IMR-90 (cell line): ENCODE results near the gene HOXA3. TPM values are rescaled to one million over a fixed set of nuclear protein-coding genes. Genes with fewer than 3 reads are reported as not detected.

Experiments used
- ATAC-seq: fragments of 200-7000 bp; cut with Tn5 transposase; 2 replicates; pipeline ENCODE4 v1.9.1; 2020; ENCODE audit warnings: low read depth, mild to moderate bottlenecking, moderate library complexity
- BruUV-seq: library from RNA; stranded (reverse); fragments of 400-500 nt; replicated peaks from 2 replicates; lab custom pipeline; 2021; lab: Mats Ljungman, UMichigan
- CTCF ChIA-PET: fragments of 300-600 bp; formaldehyde crosslinking; extraction: SDS; loops from one replicate; lab custom pipeline; 2021; ENCODE audit warnings: antibody characterized with exemption; lab: Yijun Ruan, JAX
- POLR2A ChIA-PET: fragments of 300-600 bp; sonication (Branson Sonifier 250); formaldehyde crosslinking; loops from one replicate; lab custom pipeline; 2022; ENCODE audit warnings: antibody characterized with exemption; ENCODE audit not compliant: unreplicated experiment; lab: Charles Lee
- DNase-seq: peaks from one replicate; pipeline ENCODE4 v3.0.0; 2013
- H2AFZ ChIP-seq: replicated peaks from 2 replicates; pipeline ENCODE3; 2013; ENCODE audit warnings: low read length, mild to moderate bottlenecking; ENCODE audit not compliant: poor library complexity
- H2AK5ac ChIP-seq: 2 replicates; pipeline ENCODE4 v1.6.1; 2013; ENCODE audit warnings: low read depth, low read length, inconsistent platforms
- H2AK9ac ChIP-seq: replicated peaks from 2 replicates; pipeline ENCODE3; 2013; ENCODE audit warnings: mild to moderate bottlenecking, low read depth, low read length, moderate library complexity; ENCODE audit not compliant: poor library complexity
- H2BK120ac ChIP-seq: 2 replicates; pipeline ENCODE4 v1.6.1; 2013; ENCODE audit warnings: low read depth, low read length, inconsistent platforms
- H2BK15ac ChIP-seq: 3 replicates; pipeline ENCODE4 v1.6.1; 2013; ENCODE audit warnings: low read depth, low read length, inconsistent platforms
- H2BK20ac ChIP-seq: 2 replicates; pipeline ENCODE4 v1.6.1; 2013; ENCODE audit warnings: low read depth, mild to moderate bottlenecking, inconsistent platforms, low read length, moderate library complexity
- H2BK5ac ChIP-seq: 2 replicates; pipeline ENCODE4 v1.6.1; 2013; ENCODE audit warnings: mild to moderate bottlenecking, low read depth, low read length, inconsistent platforms; ENCODE audit not compliant: poor library complexity, severe bottlenecking
- H3K14ac ChIP-seq: replicated peaks from 2 replicates; pipeline ENCODE4 v1.6.1; 2013; ENCODE audit warnings: low read depth, low read length, inconsistent platforms
- H3K18ac ChIP-seq: 2 replicates; pipeline ENCODE4 v1.6.1; 2013; ENCODE audit warnings: low read depth, low read length, control low read depth
- H3K23ac ChIP-seq: 2 replicates; pipeline ENCODE4 v1.6.1; 2013; ENCODE audit warnings: low read depth, low read length, inconsistent platforms
- H3K27ac ChIP-seq: 2 replicates; pipeline ENCODE4 v1.5.1; 2013; ENCODE audit warnings: mild to moderate bottlenecking, control low read depth, low read length; ENCODE audit not compliant: insufficient read depth
- H3K27me3 ChIP-seq: 2 replicates; pipeline ENCODE4 v1.6.1; 2013; ENCODE audit warnings: low read length; ENCODE audit not compliant: control insufficient read depth, insufficient read depth
- H3K36me3 ChIP-seq: 2 replicates; pipeline ENCODE4 v1.6.1; 2013; ENCODE audit warnings: low read length, mixed read lengths; ENCODE audit not compliant: control insufficient read depth, insufficient read depth
- H3K4ac ChIP-seq: 2 replicates; pipeline ENCODE4 v1.6.1; 2013; ENCODE audit warnings: low read depth, low read length, inconsistent platforms
- H3K4me1 ChIP-seq: 2 replicates; pipeline ENCODE4 v1.6.1; 2013; ENCODE audit warnings: low read length, mixed read lengths; ENCODE audit not compliant: control insufficient read depth, insufficient read depth
- H3K4me2 ChIP-seq: 2 replicates; pipeline ENCODE4 v1.6.1; 2013; ENCODE audit warnings: low read depth, mild to moderate bottlenecking, control low read depth, low read length, moderate library complexity
- H3K4me3 ChIP-seq: 2 replicates; pipeline ENCODE4 v1.5.1; 2013; ENCODE audit warnings: low read depth, mild to moderate bottlenecking, control low read depth, low read length, moderate library complexity; ENCODE audit not compliant: insufficient read depth
- H3K56ac ChIP-seq: 2 replicates; pipeline ENCODE4 v1.6.1; 2013; ENCODE audit warnings: low read length, inconsistent platforms; ENCODE audit not compliant: insufficient read depth; ENCODE audit errors: extremely low read depth
- H3K79me1 ChIP-seq, 2 experiments: 2 replicates each; pipeline ENCODE4 v1.6.1; 2013; ENCODE audit warnings: low read length in 2 of 2, inconsistent platforms in 1 of 2, low read depth in 1 of 2
- H3K9ac ChIP-seq: 2 replicates; pipeline ENCODE4 v1.6.1; 2013; ENCODE audit warnings: low read depth, low read length, control low read depth
- H3K9me1 ChIP-seq: 2 replicates; pipeline ENCODE4 v1.6.1; 2013; ENCODE audit warnings: low read length, inconsistent platforms; ENCODE audit not compliant: insufficient read depth
- H3K9me3 ChIP-seq: 2 replicates; pipeline ENCODE4 v1.6.1; 2013; ENCODE audit warnings: low read length; ENCODE audit not compliant: control insufficient read depth, insufficient read depth
- H4K20me1 ChIP-seq: 2 replicates; pipeline ENCODE4 v1.6.1; 2013; ENCODE audit warnings: low read length, inconsistent platforms; ENCODE audit not compliant: insufficient read depth
- H4K5ac ChIP-seq: 2 replicates; pipeline ENCODE4 v1.6.1; 2013; ENCODE audit warnings: mild to moderate bottlenecking, low read depth, low read length, control low read depth
- H4K8ac ChIP-seq, 2 experiments: 2 replicates each; pipeline ENCODE4 v1.6.1; 2013; ENCODE audit warnings: low read depth in 2 of 2, low read length in 2 of 2, control low read depth in 1 of 2, inconsistent platforms in 1 of 2
- H4K91ac ChIP-seq: 2 replicates; pipeline ENCODE4 v1.6.1; 2013; ENCODE audit warnings: low read depth, low read length, inconsistent platforms; ENCODE audit not compliant: insufficient read depth
- POLR2A ChIP-seq: IDR thresholded peaks from 2 replicates; pipeline ENCODE4 v1.6.1; 2012; ENCODE audit warnings: mild to moderate bottlenecking, low read depth, low read length
- WGBS, 2 experiments: methylation state at CpG; one replicate each; pipeline versions ENCODE4 v1.1.5 to v1.1.7; 2013; ENCODE audit warnings: missing lambda C conversion rate in 2 of 2; ENCODE audit not compliant: insufficient read length in 1 of 2; ENCODE audit errors: extremely low coverage in 2 of 2; 5-methylcytosine and 5-hydroxymethylcytosine counted together
- dilution Hi-C: fragments of 300-500 bp; cut with HindIII; formaldehyde crosslinking; loops from one replicate; pipeline ENCODE4 v1.14.3; 2018; ENCODE audit warnings: low sequenced_read_pairs; ENCODE audit not compliant: unreplicated experiment
- in situ Hi-C: fragments of 300-500 bp; cut with MboI; formaldehyde crosslinking; loops from 3 replicates; pipeline ENCODE4 v1.14.3; 2019; ENCODE audit warnings: low sequenced_read_pairs, inconsistent platforms, mixed read lengths
- intact Hi-C: fragments of 100-400 bp; cut with micrococcal nuclease; formaldehyde crosslinking; loops from 2 replicates; pipeline ENCODE4 v1.10.0; 2022
- polyA plus RNA-seq, 3 experiments: library from polyadenylated mRNA; depleted of rRNA; stranded (reverse); fragments of >200 nt; gene quantifications; 2 replicates each; pipeline ENCODE4 v1.2.3, GENCODE V29; 2012; ENCODE audit warnings: low replicate concordance in 1 of 3
- total RNA-seq: library from RNA; depleted of rRNA; stranded (reverse); fragments of >200 nt; gene quantifications from 2 replicates; pipeline ENCODE4 v1.2.3, GENCODE V29; 2012

The HOXA3 gene
- total and polyA plus RNA-seq, 2 of the 4 experiments (the other 2 are of a cell fraction): 0.90 to 5.4 TPM

DNA sequence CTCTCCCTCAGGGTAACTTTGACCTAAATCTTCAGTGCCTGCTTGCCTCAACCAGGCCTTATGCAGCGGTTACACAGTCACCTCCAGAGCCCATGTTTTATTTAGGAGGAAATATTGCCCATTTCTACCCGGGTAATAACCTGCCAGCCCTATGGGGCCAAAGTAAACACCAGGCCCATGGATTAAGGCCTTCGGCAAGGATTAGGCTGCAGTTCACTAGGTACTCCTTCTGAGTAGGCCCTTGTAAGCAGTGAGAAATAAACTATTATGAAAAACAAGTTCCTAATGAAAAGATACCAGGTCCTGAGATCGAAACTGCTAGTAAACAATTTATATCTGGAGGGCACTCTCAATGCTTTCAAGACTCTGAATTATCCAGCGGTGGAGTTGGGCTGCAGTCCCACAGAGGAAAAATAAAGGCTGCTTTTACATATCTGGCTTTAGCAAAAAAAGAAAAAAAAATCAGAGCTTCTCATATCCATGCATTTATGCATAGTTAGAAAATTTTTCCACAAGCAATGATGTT lies 25.5 kb upstream of the HOXA3 start:
- dilution Hi-C loops: no loop called here
- Histone ChIP-seq H4K5ac (no peak overlapping the region), H3K9ac (no peak overlapping the region), H2AFZ (no peak overlapping the region), H3K4ac (no peak overlapping the region), H3K56ac (no peak overlapping the region), H3K9me3 (peaks cover 3% of the 10 kb centered on the region; the same call in 1 of the 2 replicates), H3K4me1 (no peaks in the 10 kb centered on the region; the same call in 1 of the 2 replicates), H3K27ac (no peak overlapping the region), H3K4me3 (no peak overlapping the region), H4K20me1 (0 out of 2 replicates have a peak, but pooled peaks cover 7% of the 10 kb centered on the region), H2BK5ac (no peak overlapping the region), H3K23ac (no peak overlapping the region), H2BK120ac (no peak overlapping the region), H2AK9ac (no peak overlapping the region), H2BK20ac (no peak overlapping the region), H4K8ac (no peak overlapping the region), H3K18ac (no peak overlapping the region), H2BK15ac (no peak overlapping the region), H2AK5ac (no peak overlapping the region), H3K14ac (no peak overlapping the region), H3K4me2 (no peak overlapping the region), H4K91ac (no peak overlapping the region), H3K36me3 (no peaks in the 10 kb centered on the region), H3K9me1 (no peaks in the 10 kb centered on the region), H3K27me3 (peaks cover 88% of the 10 kb centered on the region), H3K79me1 (no peaks in the 10 kb centered on the region)
- ATAC-seq: no peak
- ChIA-PET POLR2A (no interaction called here), CTCF (interaction anchor here (0.5 to 1.3 kb wide), 2 partner anchors 17 to 323 kb away, joined by 3 to 4 read pairs; no protein-coding TSS in a partner anchor)
- WGBS, 2 experiments: no CpG with 5 or more reads among the region's 5 CpGs
- TF ChIP-seq POLR2A: no peak
- BruUV-seq: no TSS peak
- intact Hi-C loops: no loop called here
- in situ Hi-C loops: no loop called here
- no peak for DNase-seq
